Keratinocyte (primary cell): Measurements from ENCODE around the gene CARMIL1.

Source experiments
- EZH2 ChIP-seq: IDR thresholded peaks from one replicate; pipeline ENCODE4 v1.6.1; 2012; ENCODE audit warnings: inconsistent platforms, mild to moderate bottlenecking, low read length, moderate library complexity
- TF ChIP-seq, protein P1 (sequence below), 3 experiments: IDR thresholded peaks in 1 of 3; conservative IDR thresholded peaks in 1 of 3; optimal IDR thresholded peaks in 1 of 3; 2 replicates in 2 of 3; 3 replicates in 1 of 3; pipeline versions ENCODE3 to v1.5.1; 2011; ENCODE audit warnings: low read length in 3 of 3, mild to moderate bottlenecking in 3 of 3, moderate library complexity in 2 of 3, control low read depth in 1 of 3, inconsistent platforms in 1 of 3; ENCODE audit not compliant: insufficient read depth in 2 of 3; ENCODE audit errors: extremely low read depth in 1 of 3

DNA sequence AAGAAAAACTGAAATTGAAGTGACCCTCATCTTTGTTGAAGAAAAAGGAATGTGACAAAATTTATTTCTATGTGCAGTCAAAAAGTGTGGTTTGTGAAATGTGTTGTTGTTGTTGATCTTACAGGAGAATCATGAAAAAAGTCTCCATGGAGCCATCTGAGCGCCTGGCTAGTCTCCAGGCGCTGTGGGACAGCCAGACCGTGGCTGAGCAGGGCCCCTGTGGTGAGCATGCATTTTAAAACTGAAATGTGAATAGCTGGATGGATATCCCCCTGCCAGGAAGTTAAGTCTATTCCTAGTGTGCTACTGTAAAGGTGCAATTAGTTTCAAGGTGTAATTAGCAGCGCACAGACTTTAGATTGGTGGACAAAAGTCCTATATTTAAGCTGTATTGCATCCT, 170.6 kb downstream of the CARMIL1 start:
- TF ChIP-seq, protein P1, sequence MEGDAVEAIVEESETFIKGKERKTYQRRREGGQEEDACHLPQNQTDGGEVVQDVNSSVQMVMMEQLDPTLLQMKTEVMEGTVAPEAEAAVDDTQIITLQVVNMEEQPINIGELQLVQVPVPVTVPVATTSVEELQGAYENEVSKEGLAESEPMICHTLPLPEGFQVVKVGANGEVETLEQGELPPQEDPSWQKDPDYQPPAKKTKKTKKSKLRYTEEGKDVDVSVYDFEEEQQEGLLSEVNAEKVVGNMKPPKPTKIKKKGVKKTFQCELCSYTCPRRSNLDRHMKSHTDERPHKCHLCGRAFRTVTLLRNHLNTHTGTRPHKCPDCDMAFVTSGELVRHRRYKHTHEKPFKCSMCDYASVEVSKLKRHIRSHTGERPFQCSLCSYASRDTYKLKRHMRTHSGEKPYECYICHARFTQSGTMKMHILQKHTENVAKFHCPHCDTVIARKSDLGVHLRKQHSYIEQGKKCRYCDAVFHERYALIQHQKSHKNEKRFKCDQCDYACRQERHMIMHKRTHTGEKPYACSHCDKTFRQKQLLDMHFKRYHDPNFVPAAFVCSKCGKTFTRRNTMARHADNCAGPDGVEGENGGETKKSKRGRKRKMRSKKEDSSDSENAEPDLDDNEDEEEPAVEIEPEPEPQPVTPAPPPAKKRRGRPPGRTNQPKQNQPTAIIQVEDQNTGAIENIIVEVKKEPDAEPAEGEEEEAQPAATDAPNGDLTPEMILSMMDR (optimal IDR thresholded peaks at IDR 0.05 in 1 of 3, IDR thresholded peaks at IDR 0.05 in 1 of 3, conservative IDR thresholded peaks at IDR 0.05 in 1 of 3; ENCODE audit: extremely low read depth in 1 of 3, insufficient read depth in 2 of 3, low read length in 3 of 3), result no peak
- TF ChIP-seq EZH2, result no peak
